HEK293 (cell line): Measurements from ENCODE around the gene PTPRG.
A peak's percentile ranks its signal among the peaks of the same experiment; 100 is the strongest.

Source experiments
- CTCF ChIA-PET: fragments of 350-600 bp; formaldehyde crosslinking; extraction: SDS; loops from one replicate; lab custom pipeline; 2021; ENCODE audit warnings: antibody characterized with exemption; lab: Yijun Ruan, JAX
- POLR2A ChIA-PET: fragments of 300-600 bp; formaldehyde crosslinking; extraction: SDS; loops from one replicate; lab custom pipeline; 2020; ENCODE audit warnings: antibody characterized with exemption, inconsistent platforms; lab: Yijun Ruan, JAX
- H3K27ac ChIP-seq: fragments of 200-500 bp; sonication (Bioruptor generic); 2 replicates; pipeline ENCODE4 v1.5.1; 2014; ENCODE audit warnings: low read depth, low read length, control low read depth, inconsistent platforms; ENCODE audit errors: extremely low read depth
- H3K36me3 ChIP-seq, 2 experiments: fragments of 200-500 bp in 1 of 2; sonication (Bioruptor generic) in 1 of 2; 1 replicate in 1 of 2; 2 replicates in 1 of 2; pipeline ENCODE4 v1.5.1; 2014 to 2017; ENCODE audit warnings: inconsistent platforms in 2 of 2, low read length in 2 of 2; ENCODE audit not compliant: control insufficient read depth in 2 of 2, insufficient read depth in 1 of 2
- H3K4me1 ChIP-seq: fragments of 200-500 bp; sonication (Bioruptor generic); 2 replicates; pipeline ENCODE4 v1.5.1; 2014; ENCODE audit warnings: mild to moderate bottlenecking, low read length, inconsistent platforms; ENCODE audit not compliant: control insufficient read depth, insufficient read depth
- H3K4me3 ChIP-seq: 2 replicates; pipeline ENCODE4 v1.5.1; 2011; ENCODE audit warnings: low read depth, mild to moderate bottlenecking, control low read depth, low read length, moderate library complexity
- H3K9me3 ChIP-seq: fragments of 200-500 bp; sonication (Bioruptor generic); 2 replicates; pipeline ENCODE4 v1.5.1; 2014; ENCODE audit warnings: low read depth, low read length, inconsistent platforms; ENCODE audit not compliant: control insufficient read depth, insufficient read depth
- EGR2 ChIP-seq: fragments of 450-650 bp; formaldehyde crosslinking; IDR thresholded peaks from 2 replicates; pipeline ENCODE4 v1.5.1; 2016; ENCODE audit warnings: low read depth, missing biosample characterization, missing genetic modification characterization
- FEZF1 ChIP-seq: fragments of 450-650 bp; formaldehyde crosslinking; IDR thresholded peaks from 2 replicates; pipeline ENCODE4 v1.5.1; 2016; ENCODE audit warnings: missing biosample characterization, missing genetic modification characterization
- GLIS1 ChIP-seq: fragments of 450-650 bp; formaldehyde crosslinking; IDR thresholded peaks from 2 replicates; pipeline ENCODE4 v1.5.1; 2016; ENCODE audit warnings: missing biosample characterization, missing genetic modification characterization
- INSM2 ChIP-seq: fragments of 450-650 bp; formaldehyde crosslinking; IDR thresholded peaks from 2 replicates; pipeline ENCODE4 v1.5.1; 2016; ENCODE audit warnings: missing biosample characterization, missing genetic modification characterization
- KLF1 ChIP-seq: fragments of 450-650 bp; formaldehyde crosslinking; IDR thresholded peaks from 2 replicates; pipeline ENCODE4 v1.5.1; 2016; ENCODE audit warnings: missing biosample characterization, missing genetic modification characterization
- SCRT1 ChIP-seq: fragments of 450-650 bp; formaldehyde crosslinking; IDR thresholded peaks from 2 replicates; pipeline ENCODE4 v1.5.1; 2016; ENCODE audit warnings: missing biosample characterization, missing genetic modification characterization, borderline replicate concordance
- WT1 ChIP-seq: fragments of 450-650 bp; formaldehyde crosslinking; IDR thresholded peaks from 2 replicates; pipeline ENCODE4 v1.5.1; 2016; ENCODE audit warnings: missing biosample characterization, missing genetic modification characterization
- ZBTB1 ChIP-seq: fragments of 450-650 bp; formaldehyde crosslinking; IDR thresholded peaks from 2 replicates; pipeline ENCODE4 v1.5.1; 2016; ENCODE audit warnings: missing biosample characterization, missing genetic modification characterization
- ZBTB10 ChIP-seq: fragments of 450-650 bp; formaldehyde crosslinking; IDR thresholded peaks from 2 replicates; pipeline ENCODE4 v1.5.1; 2016; ENCODE audit warnings: missing biosample characterization, missing genetic modification characterization
- ZBTB20 ChIP-seq: fragments of 450-650 bp; formaldehyde crosslinking; IDR thresholded peaks from 2 replicates; pipeline ENCODE4 v1.5.1; 2016; ENCODE audit warnings: missing biosample characterization, missing genetic modification characterization
- ZFHX2 ChIP-seq: fragments of 450-650 bp; formaldehyde crosslinking; conservative IDR thresholded peaks from 2 replicates; pipeline ENCODE4 v1.5.1; 2016; ENCODE audit warnings: missing biosample characterization, missing genetic modification characterization
- ZNF112 ChIP-seq: fragments of 450-650 bp; formaldehyde crosslinking; IDR thresholded peaks from 2 replicates; pipeline ENCODE4 v1.5.0; 2017; ENCODE audit warnings: missing biosample characterization, missing genetic modification characterization
- ZNF16 ChIP-seq: fragments of 450-650 bp; formaldehyde crosslinking; IDR thresholded peaks from 2 replicates; pipeline ENCODE4 v1.5.1; 2016; ENCODE audit warnings: low read depth, missing biosample characterization, missing genetic modification characterization
- ZNF184 ChIP-seq: fragments of 450-650 bp; IDR thresholded peaks from 2 replicates; pipeline ENCODE4 v1.5.1; 2018; ENCODE audit warnings: missing biosample characterization, mild to moderate bottlenecking, missing genetic modification characterization
- ZNF214 ChIP-seq: fragments of 450-650 bp; formaldehyde crosslinking; IDR thresholded peaks from 2 replicates; pipeline ENCODE4 v1.5.1; 2017; ENCODE audit warnings: missing biosample characterization, mild to moderate bottlenecking, missing genetic modification characterization, borderline replicate concordance
- ZNF292 ChIP-seq: fragments of 450-650 bp; formaldehyde crosslinking; IDR thresholded peaks from 2 replicates; pipeline ENCODE4 v1.5.1; 2016; ENCODE audit warnings: low read depth, missing biosample characterization, missing genetic modification characterization, borderline replicate concordance
- ZNF426 ChIP-seq: fragments of 450-650 bp; formaldehyde crosslinking; IDR thresholded peaks from 2 replicates; pipeline ENCODE4 v1.5.1; 2017; ENCODE audit warnings: missing biosample characterization, missing genetic modification characterization, mild to moderate bottlenecking, inconsistent platforms, moderate library complexity
- ZNF548 ChIP-seq: fragments of 450-650 bp; formaldehyde crosslinking; IDR thresholded peaks from 2 replicates; pipeline ENCODE4 v1.5.1; 2016; ENCODE audit warnings: missing biosample characterization, missing genetic modification characterization
- ZNF621 ChIP-seq: fragments of 450-650 bp; formaldehyde crosslinking; IDR thresholded peaks from 2 replicates; pipeline ENCODE4 v1.5.1; 2017; ENCODE audit warnings: missing biosample characterization, missing genetic modification characterization
- ZNF624 ChIP-seq: fragments of 450-650 bp; formaldehyde crosslinking; IDR thresholded peaks from 2 replicates; pipeline ENCODE4 v1.5.1; 2017; ENCODE audit warnings: missing biosample characterization, missing genetic modification characterization
- ZNF785 ChIP-seq: fragments of 450-650 bp; formaldehyde crosslinking; IDR thresholded peaks from 2 replicates; pipeline ENCODE4 v1.5.1; 2016; ENCODE audit warnings: missing biosample characterization, missing genetic modification characterization
- ZNF830 ChIP-seq: fragments of 450-650 bp; IDR thresholded peaks from 2 replicates; pipeline ENCODE4 v1.5.0; 2018; ENCODE audit warnings: missing biosample characterization, missing genetic modification characterization, low read depth, mild to moderate bottlenecking, moderate library complexity
- ZNF837 ChIP-seq: fragments of 450-650 bp; formaldehyde crosslinking; IDR thresholded peaks from 2 replicates; pipeline ENCODE4 v1.5.1; 2016; ENCODE audit warnings: missing biosample characterization, missing genetic modification characterization
- ZNF843 ChIP-seq: fragments of 450-650 bp; formaldehyde crosslinking; IDR thresholded peaks from 2 replicates; pipeline ENCODE4 v1.5.1; 2016; ENCODE audit warnings: missing biosample characterization, missing genetic modification characterization
- ZXDB ChIP-seq: fragments of 450-650 bp; formaldehyde crosslinking; IDR thresholded peaks from 2 replicates; pipeline ENCODE4 v1.5.1; 2016; ENCODE audit warnings: missing biosample characterization, missing genetic modification characterization
- TF ChIP-seq, protein P1 (sequence below): fragments of 450-650 bp; formaldehyde crosslinking; IDR thresholded peaks from 2 replicates; pipeline ENCODE4 v1.5.1; 2017; ENCODE audit warnings: missing biosample characterization, mild to moderate bottlenecking, missing genetic modification characterization, moderate library complexity
- TF ChIP-seq, protein P2 (sequence below): fragments of 450-650 bp; formaldehyde crosslinking; IDR thresholded peaks from 2 replicates; pipeline ENCODE4 v1.5.1; 2017; ENCODE audit warnings: missing biosample characterization, missing genetic modification characterization
- TF ChIP-seq, protein P3 (sequence below): fragments of 450-650 bp; formaldehyde crosslinking; IDR thresholded peaks from 2 replicates; pipeline ENCODE4 v1.5.1; 2016; ENCODE audit warnings: missing biosample characterization, missing genetic modification characterization

The PTPRG gene

GRCh38 chr3:61571516-61572336, 10.4 kb downstream of the PTPRG start:
- Histone ChIP-seq H3K9me3 (no peaks in the 10 kb centered on the region), H3K27ac (no peak overlapping the region), H3K36me3 (no peaks in the 10 kb centered on the region), H3K4me1 (0 out of 2 replicates have a peak, but pooled peaks cover 6% of the 10 kb centered on the region), H3K4me3 (no peak overlapping the region)
- CTCF ChIA-PET: no interaction called here
- POLR2A ChIA-PET: no interaction called here
- TF ChIP-seq ZNF112 (tag by site-specific recombination): no peak
- TF ChIP-seq ZBTB10 (tag by site-specific recombination): no peak
- 0 out of 2 replicates have a peak, but pooled peaks have one; percentile 59 for TF ChIP-seq ZBTB1 (tag by site-specific recombination)
- no peak for TF ChIP-seq ZNF830 (tag by site-specific recombination)
- no peak for TF ChIP-seq ZNF621
- TF ChIP-seq, protein P1, sequence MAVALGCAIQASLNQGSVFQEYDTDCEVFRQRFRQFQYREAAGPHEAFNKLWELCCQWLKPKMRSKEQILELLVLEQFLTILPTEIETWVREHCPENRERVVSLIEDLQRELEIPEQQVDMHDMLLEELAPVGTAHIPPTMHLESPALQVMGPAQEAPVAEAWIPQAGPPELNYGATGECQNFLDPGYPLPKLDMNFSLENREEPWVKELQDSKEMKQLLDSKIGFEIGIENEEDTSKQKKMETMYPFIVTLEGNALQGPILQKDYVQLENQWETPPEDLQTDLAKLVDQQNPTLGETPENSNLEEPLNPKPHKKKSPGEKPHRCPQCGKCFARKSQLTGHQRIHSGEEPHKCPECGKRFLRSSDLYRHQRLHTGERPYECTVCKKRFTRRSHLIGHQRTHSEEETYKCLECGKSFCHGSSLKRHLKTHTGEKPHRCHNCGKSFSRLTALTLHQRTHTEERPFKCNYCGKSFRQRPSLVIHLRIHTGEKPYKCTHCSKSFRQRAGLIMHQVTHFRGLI (tag by site-specific recombination): peak; percentile 32; the same call in 1 of the 2 replicates
- peak; percentile 40; the same call in 1 of the 2 replicates for TF ChIP-seq ZXDB (tag by site-specific recombination)
- peak; percentile 56; the same call in 1 of the 2 replicates for TF ChIP-seq EGR2
- peak; percentile 82 for TF ChIP-seq ZNF843 (tag by site-specific recombination)
- peak; percentile 94 for TF ChIP-seq WT1 (tag by site-specific recombination)
- TF ChIP-seq ZBTB20 (tag by site-specific recombination): 0 out of 2 replicates have a peak, but pooled peaks have one; percentile 19
- TF ChIP-seq ZFHX2 (tag by site-specific recombination): peak; percentile 81
- TF ChIP-seq, protein P2, sequence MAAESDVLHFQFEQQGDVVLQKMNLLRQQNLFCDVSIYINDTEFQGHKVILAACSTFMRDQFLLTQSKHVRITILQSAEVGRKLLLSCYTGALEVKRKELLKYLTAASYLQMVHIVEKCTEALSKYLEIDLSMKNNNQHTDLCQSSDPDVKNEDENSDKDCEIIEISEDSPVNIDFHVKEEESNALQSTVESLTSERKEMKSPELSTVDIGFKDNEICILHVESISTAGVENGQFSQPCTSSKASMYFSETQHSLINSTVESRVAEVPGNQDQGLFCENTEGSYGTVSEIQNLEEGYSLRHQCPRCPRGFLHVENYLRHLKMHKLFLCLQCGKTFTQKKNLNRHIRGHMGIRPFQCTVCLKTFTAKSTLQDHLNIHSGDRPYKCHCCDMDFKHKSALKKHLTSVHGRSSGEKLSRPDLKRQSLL: no peak
- peak; percentile 90 for TF ChIP-seq INSM2 (tag by site-specific recombination)
- no peak for TF ChIP-seq ZNF16
- TF ChIP-seq KLF1 (tag by site-specific recombination): 0 out of 2 replicates have a peak, but pooled peaks have one; percentile 35
- 0 out of 2 replicates have a peak, but pooled peaks have one; percentile 6 for TF ChIP-seq SCRT1
- no peak for TF ChIP-seq ZNF426 (tag by site-specific recombination)
- TF ChIP-seq FEZF1: peak; percentile 49; the same call in 1 of the 2 replicates
- TF ChIP-seq ZNF624: no peak
- TF ChIP-seq ZNF785 (tag by site-specific recombination): no peak
- peak; percentile 18; the same call in 1 of the 2 replicates for TF ChIP-seq GLIS1 (tag by site-specific recombination)
- TF ChIP-seq ZNF837 (tag by site-specific recombination): no peak
- no peak for TF ChIP-seq ZNF292 (tag by site-specific recombination)
- no peak for TF ChIP-seq ZNF214 (tag by site-specific recombination)
- TF ChIP-seq, protein P3, sequence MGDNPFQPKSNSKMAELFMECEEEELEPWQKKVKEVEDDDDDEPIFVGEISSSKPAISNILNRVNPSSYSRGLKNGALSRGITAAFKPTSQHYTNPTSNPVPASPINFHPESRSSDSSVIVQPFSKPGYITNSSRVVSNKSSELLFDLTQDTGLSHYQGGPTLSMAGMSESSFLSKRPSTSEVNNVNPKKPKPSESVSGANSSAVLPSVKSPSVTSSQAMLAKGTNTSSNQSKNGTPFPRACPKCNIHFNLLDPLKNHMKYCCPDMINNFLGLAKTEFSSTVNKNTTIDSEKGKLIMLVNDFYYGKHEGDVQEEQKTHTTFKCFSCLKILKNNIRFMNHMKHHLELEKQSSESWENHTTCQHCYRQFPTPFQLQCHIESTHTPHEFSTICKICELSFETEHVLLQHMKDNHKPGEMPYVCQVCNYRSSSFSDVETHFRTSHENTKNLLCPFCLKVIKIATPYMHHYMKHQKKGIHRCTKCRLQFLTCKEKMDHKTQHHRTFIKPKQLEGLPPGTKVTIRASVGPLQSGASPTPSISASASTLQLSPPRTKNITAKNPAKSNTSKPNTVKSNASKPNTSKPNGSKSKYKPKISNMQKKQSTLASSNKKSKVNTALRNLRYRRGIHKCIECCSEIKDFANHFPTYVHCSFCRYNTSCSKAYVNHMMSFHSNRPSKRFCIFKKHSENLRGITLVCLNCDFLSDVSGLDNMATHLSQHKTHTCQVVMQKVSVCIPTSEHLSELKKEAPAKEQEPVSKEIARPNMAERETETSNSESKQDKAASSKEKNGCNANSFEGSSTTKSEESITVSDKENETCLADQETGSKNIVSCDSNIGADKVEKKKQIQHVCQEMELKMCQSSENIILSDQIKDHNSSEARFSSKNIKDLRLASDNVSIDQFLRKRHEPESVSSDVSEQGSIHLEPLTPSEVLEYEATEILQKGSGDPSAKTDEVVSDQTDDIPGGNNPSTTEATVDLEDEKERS (tag by site-specific recombination): no peak
- no peak for TF ChIP-seq ZNF184 (tag by site-specific recombination)
- TF ChIP-seq ZNF548 (tag by site-specific recombination): no peak
